Measurements from ENCODE around the gene SLC25A42. TPM values are rescaled to one million over a fixed set of nuclear protein-coding genes. Genes with fewer than 3 reads are reported as not detected.
"Not testable (repeated sequence)": the region's sequence is repeated elsewhere in the genome, so short reads cannot be mapped to it uniquely, and the experiment has no call there.

The SLC25A42 gene
- total RNA-seq, 1 donor from 2014 or later, result 3.7 TPM

- no peak for DNase-seq (ENCODE audit: low read depth in 2 of 2)
Measured at GRCh38 chr19:19068659-19069654, 5.2 kb downstream of the SLC25A42 start.

- DNase-seq (ENCODE audit: low read depth in 2 of 2), result no peak
Measured at GRCh38 chr19:19071897-19072296, 8.1 kb downstream of the SLC25A42 start.

GRCh38 chr19:19074196-19074882 is 10.5 kb downstream of the SLC25A42 start:
- DNase-seq (ENCODE audit: low read depth in 2 of 2), result no peak

GRCh38 chr19:19075126-19075525 is 11.3 kb downstream of the SLC25A42 start:
- DNase-seq (ENCODE audit: low read depth in 2 of 2), result peak; percentile 60 to 73

GRCh38 chr19:19076476-19076875 is 12.7 kb downstream of the SLC25A42 start:
- no peak for DNase-seq (ENCODE audit: low read depth in 2 of 2)

- no peak for DNase-seq (ENCODE audit: low read depth in 2 of 2)
Measured at GRCh38 chr19:19077103-19077502, 13.3 kb downstream of the SLC25A42 start.

DNA sequence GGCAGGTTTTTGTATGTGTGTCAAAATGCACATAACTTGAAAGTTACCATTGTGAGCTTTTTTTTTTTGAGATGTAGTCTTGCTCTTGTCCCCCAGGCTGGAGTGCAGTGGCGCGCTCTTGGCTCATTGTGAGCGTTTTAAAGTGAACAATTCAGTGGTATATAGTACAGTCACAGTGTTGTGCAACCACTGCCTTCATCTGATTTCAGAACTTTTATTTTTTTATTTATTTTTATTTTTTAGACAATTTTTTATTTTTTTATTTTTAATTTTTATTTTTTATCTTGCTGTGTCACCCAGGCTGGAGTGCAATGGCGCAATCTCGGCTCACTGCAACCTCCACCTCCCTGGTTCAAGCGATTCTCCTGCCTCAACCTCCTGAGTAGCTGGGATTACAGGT is 15.0 kb downstream of the SLC25A42 start:
- no peak for DNase-seq (ENCODE audit: low read depth in 2 of 2)

- DNase-seq (ENCODE audit: low read depth in 2 of 2), result no peak
Measured at GRCh38 chr19:19079571-19079970, 15.8 kb downstream of the SLC25A42 start.

- DNase-seq (ENCODE audit: low read depth in 2 of 2), result no peak
Measured at GRCh38 chr19:19081642-19082151, 17.9 kb downstream of the SLC25A42 start.

GRCh38 chr19:19083413-19084178 is 19.8 kb downstream of the SLC25A42 start:
- no peak for DNase-seq (ENCODE audit: low read depth in 2 of 2)

DNA sequence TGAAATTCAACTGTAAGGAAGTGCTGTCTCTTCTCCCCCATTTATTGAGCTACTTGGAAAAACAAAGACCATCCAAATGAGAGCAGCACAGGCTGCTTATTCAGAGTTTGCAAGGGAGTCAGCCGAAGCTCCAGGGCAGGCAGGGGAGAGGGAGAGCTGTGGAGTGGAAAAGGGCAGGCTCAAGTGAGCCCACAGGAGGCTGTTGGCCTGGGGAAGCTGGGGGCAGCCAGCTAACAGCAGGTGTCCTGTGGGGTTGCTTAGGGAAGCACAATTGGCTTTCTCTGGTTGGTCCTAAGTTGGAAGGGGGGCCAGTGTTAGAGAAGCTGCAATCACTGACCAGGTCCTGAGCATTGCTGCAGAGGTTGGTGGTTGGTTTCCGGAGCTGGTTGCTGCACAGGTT is 23.9 kb downstream of the SLC25A42 start:
- DNase-seq (ENCODE audit: low read depth in 2 of 2), result no peak

GRCh38 chr19:19094513-19094912 is 30.7 kb downstream of the SLC25A42 start:
- DNase-seq (ENCODE audit: low read depth in 2 of 2), result no peak

DNA sequence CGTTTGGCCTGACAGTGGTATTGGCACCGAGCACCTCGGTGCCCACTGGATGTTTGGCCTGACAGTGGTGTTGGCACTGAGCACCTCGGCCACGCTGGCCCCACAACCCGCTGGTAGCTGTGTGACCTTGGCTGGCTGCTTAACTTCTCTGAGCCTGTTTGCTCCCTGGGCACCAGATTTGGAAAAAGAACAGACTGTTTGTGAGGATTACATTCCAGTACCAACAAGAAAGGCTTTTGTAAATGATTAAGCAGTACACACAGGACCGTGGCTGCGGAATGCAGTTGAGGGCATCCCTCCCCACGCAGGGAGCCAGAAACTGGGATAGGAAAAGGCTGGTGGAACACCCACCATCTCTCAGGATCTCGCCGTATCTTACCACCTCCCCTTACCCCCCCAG is 31.9 kb downstream of the SLC25A42 start:
- DNase-seq (ENCODE audit: low read depth in 2 of 2), result no peak

DNA sequence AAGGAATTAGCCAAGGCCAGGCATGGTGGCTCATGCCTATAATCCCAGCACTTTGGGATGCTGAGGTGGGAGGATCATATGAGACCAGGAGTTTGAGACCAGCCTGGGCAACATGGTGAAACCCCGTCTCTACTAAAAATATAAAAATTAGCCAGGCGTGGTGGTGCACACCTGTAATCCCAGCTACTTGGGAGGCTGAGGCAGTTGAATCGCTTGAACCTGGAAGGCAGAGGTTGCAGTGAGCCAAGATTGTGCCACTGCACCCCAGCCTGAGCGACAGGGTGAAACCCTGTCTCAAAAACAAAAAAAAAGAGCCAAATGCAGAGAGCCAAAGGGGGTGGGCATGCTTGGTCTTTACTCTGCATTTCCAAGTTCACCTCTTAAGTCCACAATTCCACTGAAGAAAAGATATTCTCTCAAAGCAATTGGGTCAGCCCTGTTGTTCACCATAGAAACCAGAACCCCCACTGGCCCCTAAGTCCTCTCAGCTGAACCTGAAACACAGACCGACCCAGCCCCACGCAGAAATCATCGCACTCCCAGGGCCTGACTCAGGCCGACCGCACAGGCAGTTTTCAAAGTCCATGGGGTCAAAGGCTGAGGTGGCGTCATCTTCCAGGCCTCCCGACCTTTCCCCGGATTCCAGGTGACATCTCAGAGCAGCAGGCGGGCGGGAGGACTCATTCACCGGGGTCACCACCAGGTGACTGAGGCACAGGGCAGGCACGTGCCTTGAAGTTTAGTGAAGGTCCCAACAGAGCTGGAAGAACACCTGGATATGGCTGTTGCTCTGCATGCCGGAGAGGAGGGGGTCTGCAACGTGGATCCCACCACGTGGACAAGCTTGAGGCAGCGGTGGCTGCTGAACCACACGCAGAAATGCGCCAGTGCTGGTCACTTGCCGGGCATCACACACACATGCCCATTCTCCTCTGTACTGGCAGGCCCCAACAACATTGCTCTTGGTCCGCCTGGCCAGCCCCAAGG is 33.1 kb downstream of the SLC25A42 start:
- no peak for DNase-seq (ENCODE audit: low read depth in 2 of 2)

DNA sequence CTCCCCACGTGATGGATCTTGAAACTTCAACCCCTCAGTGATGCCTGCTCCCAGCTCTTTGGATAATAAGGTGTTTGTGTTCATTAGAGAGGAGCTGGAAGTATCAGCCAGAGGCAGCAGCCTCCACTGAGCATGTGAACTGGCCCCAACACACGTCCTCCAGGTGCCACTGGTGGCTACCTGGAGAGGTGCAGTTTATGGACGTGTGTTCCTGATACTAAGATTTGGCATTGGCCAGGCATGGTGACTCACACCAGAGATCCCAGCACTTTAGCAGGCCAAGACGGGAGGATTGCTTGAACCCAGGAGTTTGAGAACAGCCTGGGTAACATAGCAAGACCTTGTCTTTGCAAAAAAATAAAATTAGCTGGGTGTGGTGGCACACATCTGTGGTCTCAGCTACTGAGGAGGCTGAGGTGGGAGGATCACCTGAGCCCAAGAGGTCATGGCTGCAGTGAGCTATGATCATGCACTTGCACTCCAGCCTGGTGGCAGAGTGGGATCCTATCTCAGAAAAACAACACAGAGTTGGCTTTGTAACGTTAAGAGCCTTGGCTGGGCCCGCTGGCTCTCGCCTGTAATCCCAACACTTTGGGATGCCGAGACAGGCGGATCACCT is 34.4 kb downstream of the SLC25A42 start:
- no peak for DNase-seq (ENCODE audit: low read depth in 2 of 2)

DNA sequence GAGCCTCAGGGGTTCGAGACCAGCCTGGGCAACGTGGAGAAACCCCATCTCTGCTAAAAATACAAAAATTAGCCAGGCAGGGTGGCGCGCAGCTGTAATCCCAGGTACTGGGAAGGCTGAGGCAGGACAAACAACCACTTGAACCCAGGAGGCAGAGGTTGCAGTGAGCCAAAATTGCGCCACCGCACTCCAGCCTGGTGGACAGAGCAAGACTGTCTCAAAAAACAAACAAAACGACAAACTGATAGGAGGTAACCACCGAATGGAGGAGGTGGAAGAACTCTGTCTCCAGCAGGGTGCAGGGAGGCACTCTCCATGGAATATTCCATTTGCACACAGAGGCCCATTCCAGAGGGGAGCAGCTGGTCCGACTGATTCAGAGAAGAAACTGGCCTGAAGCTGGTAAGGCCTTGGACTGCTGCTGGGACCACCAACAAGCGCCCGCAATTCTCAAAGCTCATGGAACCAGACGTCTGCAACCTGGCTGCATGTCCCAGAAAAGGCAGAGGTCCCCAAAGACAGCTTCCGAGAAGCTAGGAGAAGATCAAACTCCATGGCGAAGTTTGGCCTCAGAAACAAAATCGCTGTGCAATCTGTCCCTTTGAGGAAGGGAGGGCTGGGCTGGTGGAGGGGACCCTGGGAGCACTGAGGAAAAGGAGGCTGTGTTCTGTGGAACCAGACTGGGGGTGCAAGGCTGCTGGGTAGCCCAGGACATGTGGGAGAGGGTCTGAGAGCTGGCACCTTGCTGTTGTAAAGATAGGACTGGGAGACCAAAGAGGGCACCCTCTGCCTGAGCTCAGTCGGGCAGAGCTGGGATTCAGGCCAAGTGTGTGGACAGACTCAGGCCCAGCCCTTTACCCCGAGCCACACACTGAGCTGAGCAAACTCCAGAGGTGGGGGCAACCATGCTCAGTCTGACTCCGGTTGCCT is 35.2 kb downstream of the SLC25A42 start:
- DNase-seq (ENCODE audit: low read depth in 2 of 2), result no peak

- DNase-seq (ENCODE audit: low read depth in 2 of 2), result no peak
Measured at GRCh38 chr19:19101540-19101939, 37.7 kb downstream of the SLC25A42 start.

DNA sequence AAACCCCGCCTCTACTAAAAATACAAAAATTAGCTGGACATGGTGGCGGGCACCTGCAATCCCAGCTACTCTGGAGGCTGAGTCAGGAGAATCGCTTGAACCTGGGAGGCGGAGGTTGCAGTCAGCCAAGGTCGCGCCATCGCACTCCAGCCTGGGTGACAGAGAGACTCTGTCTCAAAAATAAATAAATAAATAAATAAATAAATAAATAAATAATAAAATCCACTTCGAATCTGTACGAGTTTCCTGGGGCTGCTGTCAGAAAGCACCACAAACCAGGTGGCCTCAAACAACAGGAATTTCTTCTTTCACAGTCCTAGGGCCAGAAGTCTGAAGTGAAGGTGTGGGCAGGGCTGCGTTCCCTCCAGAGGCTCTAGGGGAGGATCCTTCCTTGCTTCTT is 38.8 kb downstream of the SLC25A42 start:
- DNase-seq (ENCODE audit: low read depth in 2 of 2), result not testable (repeated sequence)

- DNase-seq (ENCODE audit: low read depth in 2 of 2), result no peak
Measured at GRCh38 chr19:19103167-19103566, 39.4 kb downstream of the SLC25A42 start.

Measured in dermis microvascular lymphatic vessel endothelial cell (primary cell).